Ovary (tissue), 3 donors: ENCODE measurements around the gene SPINT2.

Experiments
- CTCF ChIP-seq, 3 donors: fragments of 450-650 bp in 2 of 3; fragments of 200-600 bp in 1 of 3; IDR thresholded peaks; one replicate each; pipeline versions ENCODE4 v1.5.1 to v1.8.0; 2016 to 2022; ENCODE audit warnings: antibody characterized with exemption in 3 of 3, mild to moderate bottlenecking in 1 of 3
- EP300 ChIP-seq: sonication (generic); formaldehyde crosslinking; IDR thresholded peaks from one replicate; pipeline ENCODE4 v1.6.1; 2017; ENCODE audit warnings: antibody characterized with exemption
- donor health status: DM: no; HTN: no; CAD: no.

- TF ChIP-seq CTCF (IDR thresholded peaks at IDR 0.05) (no peak), EP300 (no peak)
These were observed 41.9 kb downstream of the SPINT2 start for GRCh38 chr19:38306236-38306635.
